HEK293T (cell line): ENCODE data around the gene SARS2.

Experiments used
- BHLHE40 ChIP-seq: fragments of 450-650 bp; IDR thresholded peaks from 2 replicates; pipeline ENCODE4 v1.6.1; 2016; ENCODE audit warnings: mild to moderate bottlenecking, moderate library complexity, borderline replicate concordance
- ELF4 ChIP-seq: fragments of 450-650 bp; IDR thresholded peaks from 2 replicates; pipeline ENCODE4 v1.6.1; 2017; ENCODE audit warnings: antibody characterized with exemption
- FOXM1 ChIP-seq: fragments of 450-650 bp; IDR thresholded peaks from 2 replicates; pipeline ENCODE4 v1.6.1; 2017; ENCODE audit warnings: mild to moderate bottlenecking, borderline replicate concordance
- SP1 ChIP-seq: fragments of 450-650 bp; IDR thresholded peaks from 2 replicates; pipeline ENCODE4 v1.6.1; 2017
- SUZ12 ChIP-seq: fragments of 450-650 bp; IDR thresholded peaks from 2 replicates; pipeline ENCODE4 v1.6.1; 2016; ENCODE audit warnings: mild to moderate bottlenecking
- TARDBP ChIP-seq: fragments of 450-650 bp; IDR thresholded peaks from 2 replicates; pipeline ENCODE4 v1.6.1; 2016

GRCh38 chr19:38975861-38976271 lies 45.3 kb upstream of the SARS2 start:
- TF ChIP-seq BHLHE40 (no peak), SUZ12 (no peak), FOXM1 (no peak), SP1 (no peak), ELF4 (no peak), TARDBP (no peak)
